ENCODE data around the gene MCMBP. TPM values are rescaled to one million over a fixed set of nuclear protein-coding genes. Genes with fewer than 3 reads are reported as not detected.

Gene MCMBP
- total and polyA plus RNA-seq, 2 donors (not counting 1 experiment from before 2014, with no cell fraction given) = 27.1 to 36.0 TPM

GRCh38 chr10:119818889-119819270 is 53.8 kb downstream of the MCMBP start:
- POLR2A ChIA-PET = interaction anchor here (0.7 kb wide), 1 partner anchor 48 kb away, joined by 3 read pairs; no protein-coding TSS in a partner anchor
- Mint-ChIP-seq H3K4me3 (peak overlapping the region; percentile 18), H3K4me1 (peaks cover 20% of the 10 kb centered on the region), H3K27ac (no peak overlapping the region), H3K9me3 (ENCODE audit: insufficient read depth) (no peaks in the 10 kb centered on the region), H3K27me3 (no peaks in the 10 kb centered on the region)
- ATAC-seq (ENCODE audit: low read depth) (no peak), DNase-seq (no peak)
- CTCF ChIA-PET = interaction anchor here (0.6 kb wide), 1 partner anchor 51 kb away, joined by 6 read pairs; no protein-coding TSS in a partner anchor
- H3K36me3 ChIP-seq (replicated peaks in 1 of 2; ENCODE audit: control extremely low read depth in 1 of 2, control insufficient read depth in 1 of 2, extremely low read depth in 1 of 2, insufficient read depth in 2 of 2, low read length in 1 of 2) = peaks cover 0 to 44% of the 10 kb centered on the region in 2 experiments
- H3K27ac ChIP-seq (ENCODE audit: low read length in 2 of 2) = no peak overlapping the region
- H3K9ac ChIP-seq (ENCODE audit: low read length) = no peak overlapping the region
- TF ChIP-seq CTCF (IDR thresholded peaks at IDR 0.05) = no peak
- TF ChIP-seq EZH2 (IDR thresholded peaks at IDR 0.05; ENCODE audit: borderline replicate concordance, insufficient read depth, low read depth, low read length, poor library complexity, severe bottlenecking) = no peak
- intact Hi-C loops (cut with micrococcal nuclease) = no loop called here
- H2AFZ ChIP-seq (ENCODE audit: insufficient read depth, low read depth, low read length, poor library complexity, severe bottlenecking) = no peak overlapping the region
- no peaks in the 10 kb centered on the region for H3K27me3 ChIP-seq (replicated peaks in 1 of 4; ENCODE audit: control extremely low read depth in 1 of 4, control insufficient read depth in 3 of 4, insufficient read depth in 4 of 4, low read length in 3 of 4)
- 78% methylated on average over 6 of the region's 10 CpGs for WGBS (ENCODE audit: insufficient coverage)
- H3K4me2 ChIP-seq (replicated peaks; ENCODE audit: low read depth, low read length, poor library complexity, severe bottlenecking) = peak overlapping the region; percentile 26
- peak overlapping the region in 1 of 5 experiments; percentile 38 for H3K4me3 ChIP-seq (ENCODE audit: control extremely low read depth in 1 of 5, extremely low read depth in 1 of 5, insufficient read depth in 1 of 5, low read depth in 2 of 5, low read length in 4 of 5)
- no peaks in the 10 kb centered on the region for H3K79me2 ChIP-seq (ENCODE audit: control insufficient read depth, insufficient read depth, low read length)
- H4K20me1 ChIP-seq (ENCODE audit: control insufficient read depth, insufficient read depth, low read length, poor library complexity, severe bottlenecking) = no peaks in the 10 kb centered on the region
- peaks cover 4 to 9% of the 10 kb centered on the region in 2 donors for H3K4me1 ChIP-seq (ENCODE audit: control insufficient read depth in 2 of 2, insufficient read depth in 2 of 2, low read length in 2 of 2)
- peaks cover 0 to 5% (median 0%) of the 10 kb centered on the region in 3 donors for H3K9me3 ChIP-seq (ENCODE audit: control extremely low read depth in 1 of 3, control insufficient read depth in 2 of 3, insufficient read depth in 1 of 3, low read length in 2 of 3)

- H3K9ac ChIP-seq (ENCODE audit: low read length) = no peak overlapping the region
- peaks cover 23% of the 10 kb centered on the region for H3K4me1 Mint-ChIP-seq
- H4K20me1 ChIP-seq (ENCODE audit: control insufficient read depth, insufficient read depth, low read length, poor library complexity, severe bottlenecking) = no peaks in the 10 kb centered on the region
- H3K36me3 ChIP-seq (replicated peaks in 1 of 2; ENCODE audit: control extremely low read depth in 1 of 2, control insufficient read depth in 1 of 2, extremely low read depth in 1 of 2, insufficient read depth in 2 of 2, low read length in 1 of 2) = peaks cover 0 to 38% of the 10 kb centered on the region in 2 experiments
- H3K4me3 Mint-ChIP-seq = no peak overlapping the region
- no peak overlapping the region for H3K27ac Mint-ChIP-seq
- no peaks in the 10 kb centered on the region for H3K9me3 Mint-ChIP-seq (ENCODE audit: insufficient read depth)
- H2AFZ ChIP-seq (ENCODE audit: insufficient read depth, low read depth, low read length, poor library complexity, severe bottlenecking) = no peak overlapping the region
- ChIA-PET CTCF (interaction anchor here (0.6 kb wide), 1 partner anchor 51 kb away, joined by 6 read pairs; no protein-coding TSS in a partner anchor), POLR2A (no interaction called here)
- peaks cover 0 to 5% (median 0%) of the 10 kb centered on the region in 3 donors for H3K9me3 ChIP-seq (ENCODE audit: control extremely low read depth in 1 of 3, control insufficient read depth in 2 of 3, insufficient read depth in 1 of 3, low read length in 2 of 3)
- peak overlapping the region; percentile 26 for H3K4me2 ChIP-seq (replicated peaks; ENCODE audit: low read depth, low read length, poor library complexity, severe bottlenecking)
- TF ChIP-seq CTCF (IDR thresholded peaks at IDR 0.05) = no peak
- TF ChIP-seq EZH2 (IDR thresholded peaks at IDR 0.05; ENCODE audit: borderline replicate concordance, insufficient read depth, low read depth, low read length, poor library complexity, severe bottlenecking) = no peak
- ATAC-seq (ENCODE audit: low read depth) = no peak
- peak; percentile 38 for DNase-seq
- no peaks in the 10 kb centered on the region for H3K27me3 Mint-ChIP-seq
- 85% methylated on average over 82 of the region's 84 CpGs for WGBS (ENCODE audit: insufficient coverage)
- no peak overlapping the region for H3K27ac ChIP-seq (ENCODE audit: low read length in 2 of 2)
- peak overlapping the region in 1 of 5 experiments; percentile 38 for H3K4me3 ChIP-seq (ENCODE audit: control extremely low read depth in 1 of 5, extremely low read depth in 1 of 5, insufficient read depth in 1 of 5, low read depth in 2 of 5, low read length in 4 of 5)
- no peaks in the 10 kb centered on the region for H3K27me3 ChIP-seq (replicated peaks in 1 of 4; ENCODE audit: control extremely low read depth in 1 of 4, control insufficient read depth in 3 of 4, insufficient read depth in 4 of 4, low read length in 3 of 4)
- intact Hi-C loops (cut with micrococcal nuclease) = no loop called here
- H3K79me2 ChIP-seq (ENCODE audit: control insufficient read depth, insufficient read depth, low read length) = no peaks in the 10 kb centered on the region
- H3K4me1 ChIP-seq (ENCODE audit: control insufficient read depth in 2 of 2, insufficient read depth in 2 of 2, low read length in 2 of 2) = peaks cover 4 to 9% of the 10 kb centered on the region in 2 donors
Observed at GRCh38 chr10:119817991-119818888, 54.4 kb downstream of the MCMBP start.

Data from B cell (primary cell).